ACC112 (cell line): ENCODE measurements around the gene RAD51C.

Experiments
- H2AFZ ChIP-seq: fragments of 200-600 bp; sonication (generic); one replicate; pipeline ENCODE4 v1.6.0; 2017; ENCODE audit warnings: antibody characterized with exemption, low read length; ENCODE audit not compliant: unreplicated experiment
- H3K27ac ChIP-seq: fragments of 200-600 bp; sonication (generic); 2 replicates; pipeline ENCODE4 v1.5.1; 2014; ENCODE audit warnings: low read depth, mild to moderate bottlenecking, antibody characterized with exemption, low read length, moderate library complexity
- H3K27me3 ChIP-seq: fragments of 200-600 bp; sonication (generic); 2 replicates; pipeline ENCODE4 v1.6.1; 2014; ENCODE audit warnings: mild to moderate bottlenecking, antibody characterized with exemption, low read length, moderate library complexity, mixed read lengths; ENCODE audit not compliant: insufficient read depth
- H3K36me3 ChIP-seq: fragments of 200-600 bp; sonication (generic); 2 replicates; pipeline ENCODE4 v1.6.1; 2016; ENCODE audit warnings: mild to moderate bottlenecking, antibody characterized with exemption, low read length, moderate library complexity, mixed read lengths; ENCODE audit not compliant: insufficient read depth
- H3K4me1 ChIP-seq: fragments of 200-600 bp; sonication (generic); one replicate; pipeline ENCODE4 v1.6.1; 2016; ENCODE audit warnings: low read length, mixed read lengths; ENCODE audit not compliant: insufficient read depth, unreplicated experiment, control insufficient read depth
- H3K4me3 ChIP-seq: fragments of 200-600 bp; sonication (generic); 2 replicates; pipeline ENCODE4 v1.5.1; 2014; ENCODE audit warnings: mild to moderate bottlenecking, low read depth, low read length
- H3K79me2 ChIP-seq: fragments of 200-600 bp; sonication (generic); one replicate; pipeline ENCODE4 v1.6.0; 2016; ENCODE audit warnings: low read length; ENCODE audit not compliant: control insufficient read depth, unreplicated experiment, insufficient read depth

The RAD51C gene

DNA sequence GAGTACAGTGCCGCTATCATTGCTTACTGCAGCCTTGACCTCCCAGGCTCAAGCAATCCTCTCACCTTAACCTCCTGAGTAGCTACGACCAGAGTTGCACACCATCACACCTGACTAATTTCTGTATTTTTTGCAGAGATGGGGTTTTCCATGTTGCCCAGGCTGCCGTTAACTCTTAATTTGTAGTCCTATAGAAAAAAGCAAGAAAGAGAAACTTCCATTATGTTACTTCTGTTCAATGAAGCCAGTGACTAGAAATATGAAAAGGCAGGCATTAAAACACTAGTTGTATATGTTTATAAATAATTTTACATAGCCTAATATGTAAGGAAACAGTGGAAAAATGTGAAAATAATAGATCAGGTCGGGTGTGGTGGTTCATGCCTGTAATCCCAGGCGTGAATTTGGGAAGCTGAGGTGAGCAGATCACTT is 9.7 kb downstream of the RAD51C start:
- peaks cover 10% of the 10 kb centered on the region for H3K4me1 ChIP-seq
- H3K4me3 ChIP-seq = no peak overlapping the region
- H3K27ac ChIP-seq = no peak overlapping the region
- H3K36me3 ChIP-seq = 0 out of 2 replicates have a peak, but pooled peaks cover 6% of the 10 kb centered on the region
- H3K79me2 ChIP-seq = no peaks in the 10 kb centered on the region
- no peaks in the 10 kb centered on the region for H3K27me3 ChIP-seq
- no peak overlapping the region for H2AFZ ChIP-seq

DNA sequence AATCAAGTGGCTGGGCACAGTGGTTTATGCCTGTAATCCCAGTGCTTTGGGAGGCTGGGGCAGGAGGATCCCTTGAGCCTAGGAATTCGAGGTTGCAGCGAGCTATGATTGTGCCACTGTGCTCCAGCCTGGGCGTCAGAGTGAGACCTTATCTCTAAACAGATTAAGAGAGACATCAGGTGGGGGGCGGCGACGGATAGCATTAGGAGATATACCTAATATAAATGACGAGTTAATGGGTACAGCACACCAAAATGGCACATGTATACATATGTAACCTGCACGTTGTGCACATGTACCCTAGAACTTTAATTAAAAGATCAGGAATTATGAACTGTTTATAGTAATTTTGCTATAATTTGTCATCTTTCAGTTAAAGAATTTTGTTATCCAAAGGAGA is 10.3 kb downstream of the RAD51C start:
- H3K79me2 ChIP-seq = no peaks in the 10 kb centered on the region

DNA sequence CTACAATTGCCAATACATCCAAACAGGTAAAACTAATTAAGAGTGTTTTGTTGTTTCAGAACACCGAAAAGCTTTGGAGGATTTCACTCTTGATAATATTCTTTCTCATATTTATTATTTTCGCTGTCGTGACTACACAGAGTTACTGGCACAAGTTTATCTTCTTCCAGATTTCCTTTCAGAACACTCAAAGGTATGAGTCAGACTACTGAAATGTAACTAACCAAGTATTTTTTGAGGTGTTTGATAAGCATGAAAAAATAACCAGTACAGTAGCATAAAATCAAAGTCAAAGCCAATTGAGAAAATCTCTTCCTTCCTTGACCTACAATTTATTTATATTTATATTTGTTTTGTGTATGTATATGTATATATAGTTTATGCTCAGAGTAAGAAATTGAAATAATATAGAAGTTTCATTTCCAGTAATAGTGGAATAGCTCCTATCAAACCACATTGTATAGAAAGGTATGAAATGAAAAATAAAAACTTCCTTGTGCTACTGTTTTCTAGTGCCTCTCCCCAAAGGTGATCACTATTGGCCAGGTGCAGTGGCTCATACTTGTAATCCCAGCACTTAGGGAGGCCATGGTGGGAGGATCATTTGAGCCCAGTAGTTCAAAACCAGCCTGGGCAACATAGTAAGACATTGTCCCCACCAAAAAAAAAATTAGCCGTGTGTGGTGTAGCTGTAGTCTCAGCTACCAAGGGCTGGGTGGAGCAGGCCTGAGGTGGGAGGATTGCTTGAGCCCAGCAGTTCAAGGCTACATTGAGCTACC is 10.9 kb downstream of the RAD51C start:
- Histone ChIP-seq H3K79me2 (no peaks in the 10 kb centered on the region), H3K4me1 (peaks cover 10% of the 10 kb centered on the region), H3K36me3 (0 out of 2 replicates have a peak, but pooled peaks cover 6% of the 10 kb centered on the region), H2AFZ (no peak overlapping the region), H3K27ac (peak overlapping the region; percentile 72), H3K27me3 (no peaks in the 10 kb centered on the region), H3K4me3 (0 out of 2 replicates have a peak overlapping the region, but pooled peaks have one; percentile 9)

More for the DNA sequence above, 10.3 kb downstream of the RAD51C start:
- H3K36me3 ChIP-seq = 0 out of 2 replicates have a peak, but pooled peaks cover 6% of the 10 kb centered on the region
- peaks cover 10% of the 10 kb centered on the region for H3K4me1 ChIP-seq
- H3K4me3 ChIP-seq = 0 out of 2 replicates have a peak overlapping the region, but pooled peaks have one; percentile 9
- H3K27ac ChIP-seq = peak overlapping the region; percentile 72
- H3K27me3 ChIP-seq = no peaks in the 10 kb centered on the region
- H2AFZ ChIP-seq = no peak overlapping the region

DNA sequence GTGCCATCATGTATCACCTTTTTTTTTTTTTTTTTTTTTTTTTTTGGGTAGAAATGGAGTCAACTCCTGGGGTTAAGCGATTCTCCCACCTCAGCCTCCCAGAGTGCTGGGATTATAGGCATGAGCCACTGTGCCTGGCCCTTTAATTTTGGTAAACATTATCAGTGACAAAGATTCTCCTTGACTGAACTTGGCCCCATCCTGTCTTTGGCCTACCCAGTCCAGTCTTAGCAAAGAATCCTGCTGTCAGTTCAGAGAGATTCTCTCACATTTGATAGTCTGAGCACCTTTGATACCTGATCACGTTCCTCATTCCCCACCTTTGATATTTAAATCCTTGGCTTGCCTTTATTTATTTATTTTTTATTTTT is 11.5 kb downstream of the RAD51C start:
- H3K27me3 ChIP-seq = no peaks in the 10 kb centered on the region
- H3K36me3 ChIP-seq = 0 out of 2 replicates have a peak, but pooled peaks cover 6% of the 10 kb centered on the region

DNA sequence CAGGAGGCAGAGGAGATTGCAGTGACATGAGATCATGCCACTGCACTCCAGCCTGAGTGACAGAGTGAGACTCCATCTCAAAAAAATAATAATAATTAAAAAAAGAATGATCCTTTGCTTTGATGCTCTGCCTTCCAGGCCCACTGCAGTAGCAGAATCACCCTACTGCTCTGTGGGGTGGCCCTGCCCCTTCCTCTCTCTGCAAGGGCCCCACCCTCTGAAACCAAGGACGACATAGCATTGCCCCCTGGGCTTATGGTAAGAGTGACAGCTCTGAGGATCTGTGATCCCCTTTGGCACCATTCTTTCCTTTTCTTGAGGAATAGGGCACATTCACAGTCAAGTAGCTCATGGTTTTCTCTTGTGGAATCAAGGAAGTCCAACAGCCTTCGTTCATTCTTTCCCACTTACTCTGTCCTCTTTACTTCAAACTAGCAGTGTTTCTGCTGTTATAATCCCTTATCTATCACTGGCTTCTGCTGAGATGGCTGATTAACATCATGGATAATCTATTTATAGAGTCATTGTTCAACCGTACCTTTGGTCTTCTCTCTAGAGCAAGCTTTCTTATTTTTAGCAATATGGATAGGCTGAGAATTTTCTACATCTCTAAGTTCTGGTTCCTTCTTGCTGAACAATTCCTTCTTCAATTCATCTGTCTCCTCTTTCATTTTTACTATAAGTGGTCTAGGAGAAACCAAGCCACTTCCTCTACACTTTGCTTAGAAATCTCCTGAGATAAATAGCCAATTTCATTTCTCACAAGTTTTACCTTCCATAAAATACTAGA is 14.1 kb downstream of the RAD51C start:
- peaks cover 5% of the 10 kb centered on the region for H3K36me3 ChIP-seq
- no peak overlapping the region for H3K27ac ChIP-seq
- H2AFZ ChIP-seq = no peak overlapping the region
- H3K4me3 ChIP-seq = no peak overlapping the region
- H3K4me1 ChIP-seq = peaks cover 10% of the 10 kb centered on the region
- H3K79me2 ChIP-seq = no peaks in the 10 kb centered on the region
- H3K27me3 ChIP-seq = no peaks in the 10 kb centered on the region

More for the DNA sequence above, 11.5 kb downstream of the RAD51C start:
- Histone ChIP-seq H3K79me2 (no peaks in the 10 kb centered on the region), H3K4me1 (peaks cover 10% of the 10 kb centered on the region), H3K27ac (no peak overlapping the region; the same call in 1 of the 2 replicates), H3K4me3 (no peak overlapping the region), H2AFZ (no peak overlapping the region)

DNA sequence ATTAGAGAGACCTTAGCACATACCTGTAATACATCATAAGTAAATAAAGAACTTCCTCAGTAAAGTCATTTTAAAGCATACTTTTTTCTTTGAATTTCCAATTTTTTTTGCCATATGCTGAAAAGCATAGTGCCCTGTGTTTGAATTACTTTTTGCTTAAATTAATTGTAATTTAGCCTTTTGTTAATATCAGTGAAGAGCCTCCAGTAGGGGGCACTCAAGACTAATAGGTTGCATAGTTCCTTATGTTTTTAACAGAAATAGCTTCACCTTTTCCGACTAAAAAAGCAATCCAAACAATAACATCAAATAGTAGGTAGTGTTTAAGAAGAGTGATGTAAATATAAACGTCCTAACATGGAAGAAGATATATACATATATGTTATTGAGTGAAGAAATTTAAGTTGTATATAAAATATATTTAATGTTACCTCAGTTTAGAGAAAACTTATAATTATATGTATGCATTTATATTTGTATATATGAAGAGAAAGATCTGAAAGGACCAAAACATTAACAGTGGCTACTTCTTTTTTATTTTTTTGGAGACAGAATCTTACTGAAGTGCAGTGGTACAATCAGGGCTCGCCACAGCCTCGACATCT is 18.6 kb downstream of the RAD51C start:
- H3K4me1 ChIP-seq = no peaks in the 10 kb centered on the region
- H2AFZ ChIP-seq = no peak overlapping the region
- H3K36me3 ChIP-seq = peaks cover 5% of the 10 kb centered on the region
- H3K4me3 ChIP-seq = no peak overlapping the region
- no peak overlapping the region for H3K27ac ChIP-seq
- no peaks in the 10 kb centered on the region for H3K79me2 ChIP-seq
- H3K27me3 ChIP-seq = no peaks in the 10 kb centered on the region

DNA sequence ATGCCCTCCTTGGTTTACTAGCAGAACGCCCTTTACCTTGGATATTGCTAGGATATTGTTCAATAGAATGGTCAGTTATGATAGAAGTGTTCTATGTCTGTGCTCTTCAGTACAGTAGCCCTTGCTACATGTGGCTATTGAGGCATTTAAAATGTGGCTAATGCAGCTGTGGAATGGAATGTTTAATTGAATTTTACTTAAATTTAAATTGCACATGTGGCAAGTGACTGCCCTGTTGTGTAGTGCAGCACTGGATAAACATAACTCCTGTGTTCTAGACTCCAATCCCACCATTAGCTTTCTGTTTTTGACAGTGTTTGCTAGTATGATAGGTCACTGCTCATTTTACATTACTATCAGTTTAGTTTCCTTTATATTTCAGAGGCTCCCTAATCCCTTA is 29.9 kb downstream of the RAD51C start:
- H3K4me1 ChIP-seq = no peaks in the 10 kb centered on the region
- H3K4me3 ChIP-seq = no peak overlapping the region
- no peaks in the 10 kb centered on the region for H3K27me3 ChIP-seq
- H3K79me2 ChIP-seq = no peaks in the 10 kb centered on the region
- peaks cover 3% of the 10 kb centered on the region; the same call in 1 of the 2 replicates for H3K36me3 ChIP-seq
- H3K27ac ChIP-seq = no peak overlapping the region
- no peak overlapping the region for H2AFZ ChIP-seq

DNA sequence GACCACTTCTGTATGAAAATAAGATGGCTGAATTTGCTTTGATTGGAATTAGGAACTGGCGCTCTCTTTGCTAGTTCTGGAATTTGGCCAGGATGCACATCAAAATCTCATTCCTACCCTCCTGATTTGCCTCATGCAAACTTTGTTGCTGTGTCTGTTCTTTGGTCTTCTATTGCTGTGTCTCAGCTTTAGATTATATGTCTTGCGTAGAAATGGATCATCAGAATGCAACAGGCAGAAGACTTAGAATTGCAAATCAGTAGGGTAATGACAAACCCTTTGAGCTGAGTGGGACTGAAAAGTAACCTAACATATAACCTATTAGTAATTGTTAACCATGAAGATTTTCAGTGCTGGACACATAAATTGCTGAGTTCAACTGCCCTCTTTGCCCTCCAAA is 30.3 kb downstream of the RAD51C start:
- Histone ChIP-seq H3K36me3 (peaks cover 3% of the 10 kb centered on the region; the same call in 1 of the 2 replicates), H3K79me2 (no peaks in the 10 kb centered on the region), H3K27me3 (no peaks in the 10 kb centered on the region), H2AFZ (no peak overlapping the region), H3K27ac (no peak overlapping the region), H3K4me1 (no peaks in the 10 kb centered on the region), H3K4me3 (no peak overlapping the region)

DNA sequence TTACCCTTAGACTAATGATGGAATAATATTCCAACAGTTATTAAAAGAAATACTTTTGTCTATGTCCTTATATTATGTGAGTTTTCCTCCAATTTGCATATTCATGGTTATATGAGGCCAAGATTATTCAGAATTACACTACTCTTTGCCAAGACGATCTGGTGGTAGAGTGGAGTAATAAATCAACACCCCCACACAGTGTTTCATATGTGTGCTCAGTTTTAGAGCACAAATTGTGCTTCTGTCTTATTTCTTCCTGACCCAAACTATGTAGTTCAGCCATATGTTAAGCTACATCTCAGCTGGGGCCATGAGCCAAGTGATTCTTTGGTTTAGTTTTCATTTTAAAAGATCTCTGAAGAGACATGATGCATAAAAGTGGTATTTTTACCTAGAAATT is 36.4 kb downstream of the RAD51C start:
- H3K36me3 ChIP-seq = no peaks in the 10 kb centered on the region

DNA sequence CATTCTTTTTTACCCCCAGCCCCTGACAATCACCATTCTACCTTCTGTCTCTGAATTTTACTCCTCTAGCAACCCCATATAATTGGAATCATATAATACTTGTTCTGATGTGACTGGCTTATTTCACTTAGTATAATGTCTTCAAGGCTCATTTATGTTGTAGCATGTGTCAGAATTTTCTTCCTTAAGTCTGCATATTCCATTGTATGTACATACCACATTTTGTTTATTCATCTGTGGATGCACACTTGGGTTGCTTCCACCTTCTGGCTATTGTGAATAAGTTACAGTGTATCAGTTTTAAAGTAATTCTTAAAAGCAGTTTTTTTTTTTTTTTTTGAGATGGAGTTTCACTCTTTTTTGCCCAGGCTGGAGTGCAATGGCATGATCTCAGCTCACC is 38.5 kb downstream of the RAD51C start:
- H3K27me3 ChIP-seq = no peaks in the 10 kb centered on the region
- H3K27ac ChIP-seq = no peak overlapping the region
- H3K79me2 ChIP-seq = no peaks in the 10 kb centered on the region

More for the DNA sequence above, 36.4 kb downstream of the RAD51C start:
- Histone ChIP-seq H3K27ac (no peak overlapping the region), H3K27me3 (no peaks in the 10 kb centered on the region), H3K4me1 (no peaks in the 10 kb centered on the region), H3K4me3 (no peak overlapping the region), H2AFZ (no peak overlapping the region), H3K79me2 (no peaks in the 10 kb centered on the region)

More for the DNA sequence above, 38.5 kb downstream of the RAD51C start:
- H3K36me3 ChIP-seq = no peaks in the 10 kb centered on the region
- H2AFZ ChIP-seq = no peak overlapping the region
- no peak overlapping the region for H3K4me3 ChIP-seq
- no peaks in the 10 kb centered on the region for H3K4me1 ChIP-seq
